CD8-positive, alpha-beta memory T cell (primary cell): Measurements from ENCODE around the gene CYP26B1. TPM values are rescaled to one million over a fixed set of nuclear protein-coding genes. Genes with fewer than 3 reads are reported as not detected.

Source experiments
- CTCF ChIA-PET: fragments of 350-600 bp; sonication (Branson Sonifier 250); formaldehyde crosslinking; loops from one replicate; lab custom pipeline; 2021; ENCODE audit warnings: antibody characterized with exemption; lab: Charles Lee
- POLR2A ChIA-PET: fragments of 350-600 bp; sonication (Branson Sonifier 250); formaldehyde crosslinking; loops from one replicate; lab custom pipeline; 2021; ENCODE audit warnings: antibody characterized with exemption; lab: Charles Lee
- DNase-seq, 5 donors: peaks; one replicate each; pipeline versions ENCODE4 v3.0.0 to v3.0.0-alpha.2; 2020 to 2022; ENCODE audit warnings: mixed read lengths in 1 of 5
- H3K27ac ChIP-seq: one replicate; pipeline ENCODE4 v1.7.0; 2013; ENCODE audit warnings: low read depth, mild to moderate bottlenecking, low read length, moderate library complexity
- H3K27me3 ChIP-seq: 2 replicates; pipeline ENCODE4 v1.7.0; 2013; ENCODE audit warnings: low read length, mild to moderate bottlenecking; ENCODE audit not compliant: insufficient read depth, poor library complexity, severe bottlenecking
- H3K36me3 ChIP-seq: 2 replicates; pipeline ENCODE4 v1.7.0; 2013; ENCODE audit warnings: mild to moderate bottlenecking, low read length, moderate library complexity; ENCODE audit not compliant: insufficient read depth
- H3K4me1 ChIP-seq: 2 replicates; pipeline ENCODE4 v1.7.0; 2013; ENCODE audit warnings: mild to moderate bottlenecking, low read length, moderate library complexity; ENCODE audit not compliant: insufficient read depth
- H3K4me3 ChIP-seq: 2 replicates; pipeline ENCODE4 v1.7.0; 2013; ENCODE audit warnings: mild to moderate bottlenecking, low read length
- H3K9me3 ChIP-seq: 2 replicates; pipeline ENCODE4 v1.7.0; 2013; ENCODE audit warnings: mild to moderate bottlenecking, low read length
- H3K27ac Mint-ChIP-seq, 8 donors: one replicate each; pipeline ENCODE4 v1.8.0; 2020 to 2021; ENCODE audit warnings: mixed read lengths in 8 of 8, mild to moderate bottlenecking in 6 of 8, inconsistent platforms in 3 of 8, moderate library complexity in 3 of 8
- H3K27me3 Mint-ChIP-seq, 2 donors: one replicate each; pipeline ENCODE4 v1.8.0; 2020 to 2021; ENCODE audit warnings: mixed read lengths in 2 of 2, mild to moderate bottlenecking in 1 of 2, moderate library complexity in 1 of 2
- H3K36me3 Mint-ChIP-seq, 3 donors: one replicate each; pipeline ENCODE4 v1.8.0; 2020 to 2021; ENCODE audit warnings: mixed read lengths in 3 of 3, inconsistent platforms in 1 of 3, mild to moderate bottlenecking in 1 of 3
- H3K4me1 Mint-ChIP-seq, 3 donors: one replicate each; pipeline ENCODE4 v1.8.0; 2020 to 2021; ENCODE audit warnings: mixed read lengths in 3 of 3, inconsistent platforms in 1 of 3, mild to moderate bottlenecking in 1 of 3
- H3K4me3 Mint-ChIP-seq, 7 donors: one replicate each; pipeline ENCODE4 v1.8.0; 2020 to 2021; ENCODE audit warnings: mixed read lengths in 7 of 7, mild to moderate bottlenecking in 6 of 7, moderate library complexity in 4 of 7, inconsistent platforms in 2 of 7
- H3K9me3 Mint-ChIP-seq, 5 donors: one replicate each; pipeline ENCODE4 v1.8.0; 2020 to 2022; ENCODE audit warnings: mixed read lengths in 5 of 5, mild to moderate bottlenecking in 3 of 5, moderate library complexity in 2 of 5, inconsistent platforms in 1 of 5
- polyA plus RNA-seq: library from polyadenylated mRNA; unstranded; fragments of 300-500 nt; fragmentation: Illumina TruSeq; gene quantifications from one replicate; pipeline ENCODE4 v1.2.3, GENCODE V29; 2021
- total RNA-seq, 2 experiments: library from RNA; stranded (reverse); gene quantifications; one replicate each; pipeline ENCODE4 v1.2.3, GENCODE V29; 2021

CYP26B1 gene
- total and polyA plus RNA-seq, 3 experiments from 2014 or later: not detected

DNA sequence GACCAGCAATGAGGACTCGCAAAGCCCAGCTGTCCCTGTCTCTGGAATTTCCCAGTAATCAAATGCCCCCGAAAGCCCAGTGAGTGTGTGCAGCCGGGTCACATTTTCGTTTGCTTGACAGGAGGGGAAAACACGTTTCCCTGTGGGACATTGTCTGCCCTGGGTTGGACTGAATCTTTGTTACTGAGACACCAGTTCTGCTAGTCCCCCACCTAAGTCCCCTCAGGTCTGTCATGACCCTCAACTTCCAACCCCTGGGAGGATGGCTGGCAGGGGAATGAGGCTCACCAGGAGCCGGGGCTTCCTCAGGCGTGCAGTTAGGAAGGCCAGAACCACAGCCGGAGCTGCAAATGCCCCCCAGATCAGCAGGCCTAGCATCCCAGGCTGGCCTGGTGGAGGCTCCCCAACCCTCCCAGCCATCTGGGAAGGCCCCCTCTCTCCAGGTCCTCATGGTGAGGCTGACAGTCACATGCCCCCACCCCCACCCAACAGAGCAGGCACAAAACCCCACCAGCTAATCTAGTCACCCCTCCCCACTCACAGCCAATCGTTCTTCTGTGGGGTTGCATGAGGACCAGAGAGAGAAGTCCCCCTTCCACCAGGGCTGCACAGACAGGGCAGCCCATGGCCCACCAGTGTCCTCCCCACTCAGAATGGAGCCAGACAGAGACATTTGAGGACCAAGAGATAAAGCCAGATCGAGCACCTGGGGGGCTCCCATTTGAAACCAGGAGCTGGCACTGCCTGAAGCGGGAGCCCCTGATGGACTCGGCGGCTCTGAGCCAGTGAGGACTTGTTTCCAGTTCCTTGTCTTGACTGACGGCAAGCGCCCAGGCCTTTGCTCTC lies 33.6 kb downstream of the CYP26B1 start:
- Histone ChIP-seq H3K27ac (no peak overlapping the region), H3K36me3 (no peaks in the 10 kb centered on the region), H3K4me3 (no peak overlapping the region), H3K27me3 (no peaks in the 10 kb centered on the region), H3K4me1 (no peaks in the 10 kb centered on the region), H3K9me3 (no peaks in the 10 kb centered on the region)
- ChIA-PET CTCF (interaction anchor here (1.2 kb wide), 1 partner anchor 23 kb away, joined by 3 read pairs; no protein-coding TSS in a partner anchor), POLR2A (no interaction called here)
- Mint-ChIP-seq H3K27ac (no peak overlapping the region), H3K4me1 (no peaks in the 10 kb centered on the region), H3K9me3 (peaks cover 0 to 2% (median 0%) of the 10 kb centered on the region in 5 donors), H3K4me3 (no peak overlapping the region), H3K36me3 (no peaks in the 10 kb centered on the region), H3K27me3 (peaks cover 6 to 13% of the 10 kb centered on the region in 2 donors)
- DNase-seq: no peak

DNA sequence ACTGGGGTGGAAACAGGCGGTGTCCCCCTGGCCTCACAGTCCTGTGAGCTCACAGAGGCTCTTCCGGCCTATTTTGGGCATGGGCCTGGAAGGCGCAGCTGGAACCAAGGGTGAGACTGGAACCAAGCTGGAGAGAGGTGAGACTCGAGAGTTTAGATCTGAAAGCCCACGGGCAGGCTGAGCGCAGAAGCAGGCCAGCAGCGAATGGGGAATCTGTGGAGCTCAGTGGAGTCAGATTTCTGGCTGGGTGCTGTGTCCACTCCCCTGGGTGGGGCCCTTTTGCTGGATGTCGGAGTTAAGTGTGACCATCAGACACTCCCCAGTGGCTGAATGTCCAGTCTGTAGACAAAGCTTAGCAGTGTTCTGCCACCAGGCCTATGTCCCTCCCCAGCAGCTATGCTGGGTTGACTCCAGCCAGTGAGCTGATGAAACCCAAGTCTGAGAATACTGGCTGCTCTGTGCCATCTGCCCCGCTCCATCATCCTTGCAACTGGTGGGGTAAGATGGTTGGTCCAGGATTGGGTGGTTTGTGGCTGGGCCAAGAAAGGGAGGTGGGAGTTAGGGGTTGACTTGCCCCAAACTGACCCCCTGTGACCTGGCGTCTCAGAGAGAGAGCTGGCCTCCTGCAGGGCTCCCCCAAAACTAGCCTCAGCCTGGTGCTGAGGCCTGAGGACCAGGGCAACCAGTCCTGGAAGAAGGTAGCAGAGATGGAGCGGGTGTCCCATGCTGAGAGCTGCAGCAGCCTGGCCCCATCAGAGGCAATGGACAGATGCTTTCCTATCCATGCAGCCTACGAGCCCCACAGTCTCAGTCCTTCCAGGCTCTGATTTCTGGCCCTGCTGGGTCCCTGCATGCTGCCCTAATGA lies 34.4 kb downstream of the CYP26B1 start:
- Histone ChIP-seq H3K27ac (no peak overlapping the region), H3K9me3 (no peaks in the 10 kb centered on the region), H3K27me3 (no peaks in the 10 kb centered on the region), H3K36me3 (no peaks in the 10 kb centered on the region), H3K4me3 (no peak overlapping the region), H3K4me1 (no peaks in the 10 kb centered on the region)
- Mint-ChIP-seq H3K4me1 (no peaks in the 10 kb centered on the region), H3K27ac (no peak overlapping the region), H3K27me3 (peaks cover 6 to 13% of the 10 kb centered on the region in 2 donors), H3K9me3 (peaks cover 0 to 2% (median 0%) of the 10 kb centered on the region in 5 donors), H3K36me3 (no peaks in the 10 kb centered on the region), H3K4me3 (no peak overlapping the region)
- POLR2A ChIA-PET: no interaction called here
- no peak for DNase-seq
- CTCF ChIA-PET: no interaction called here

DNA sequence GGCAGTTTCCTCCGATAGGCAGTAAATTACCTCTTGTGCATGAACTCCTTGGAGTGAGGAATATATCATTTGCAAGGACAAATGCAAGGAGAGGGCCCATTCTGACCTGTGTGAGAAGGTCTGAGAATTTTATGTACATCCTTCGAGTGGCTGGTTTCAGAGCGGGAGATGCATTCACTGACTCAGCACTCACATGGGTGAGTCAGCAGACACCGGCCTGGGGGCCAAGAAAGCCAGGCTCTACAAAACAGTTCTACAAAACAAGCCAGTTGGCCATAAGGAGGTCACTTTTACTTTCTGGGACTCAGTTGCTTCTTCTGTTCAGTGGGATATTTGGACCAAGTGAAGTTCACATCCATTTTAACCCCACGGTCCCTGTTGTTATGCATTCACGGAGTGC lies 35.3 kb downstream of the CYP26B1 start:
- H3K9me3 Mint-ChIP-seq: peaks cover 0 to 2% (median 0%) of the 10 kb centered on the region in 5 donors
- CTCF ChIA-PET: interaction anchor here (0.7 kb wide), 1 partner anchor 10 kb away, joined by 3 read pairs; no protein-coding TSS in a partner anchor
- no peaks in the 10 kb centered on the region for H3K36me3 Mint-ChIP-seq
- no peak for DNase-seq
- Histone ChIP-seq H3K27me3 (no peaks in the 10 kb centered on the region), H3K4me1 (no peaks in the 10 kb centered on the region), H3K4me3 (no peak overlapping the region), H3K9me3 (no peaks in the 10 kb centered on the region), H3K27ac (no peak overlapping the region), H3K36me3 (no peaks in the 10 kb centered on the region)
- H3K27ac Mint-ChIP-seq: no peak overlapping the region
- peaks cover 6 to 9% of the 10 kb centered on the region in 2 donors for H3K27me3 Mint-ChIP-seq
- POLR2A ChIA-PET: no interaction called here
- no peaks in the 10 kb centered on the region for H3K4me1 Mint-ChIP-seq
- no peak overlapping the region for H3K4me3 Mint-ChIP-seq

DNA sequence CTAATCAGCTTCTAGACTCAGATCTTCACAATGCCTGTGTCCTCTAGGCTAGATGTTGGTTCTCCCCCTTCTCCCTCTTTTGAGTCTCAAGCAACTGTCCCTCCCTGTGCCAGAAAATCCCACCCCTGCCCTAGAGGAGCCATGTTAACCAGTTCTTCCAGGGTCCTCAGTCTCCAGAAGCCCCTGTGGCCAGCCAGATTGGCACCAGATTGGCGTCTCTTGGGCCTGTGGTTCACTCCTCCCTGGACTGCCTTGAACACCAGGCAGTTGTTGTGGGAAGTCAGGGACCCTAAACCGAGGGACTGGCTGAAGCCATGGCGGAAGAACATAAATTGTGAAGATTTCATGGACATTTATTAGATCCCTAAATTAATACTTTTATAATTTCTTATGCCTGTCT lies 36.6 kb downstream of the CYP26B1 start:
- POLR2A ChIA-PET: no interaction called here

DNA sequence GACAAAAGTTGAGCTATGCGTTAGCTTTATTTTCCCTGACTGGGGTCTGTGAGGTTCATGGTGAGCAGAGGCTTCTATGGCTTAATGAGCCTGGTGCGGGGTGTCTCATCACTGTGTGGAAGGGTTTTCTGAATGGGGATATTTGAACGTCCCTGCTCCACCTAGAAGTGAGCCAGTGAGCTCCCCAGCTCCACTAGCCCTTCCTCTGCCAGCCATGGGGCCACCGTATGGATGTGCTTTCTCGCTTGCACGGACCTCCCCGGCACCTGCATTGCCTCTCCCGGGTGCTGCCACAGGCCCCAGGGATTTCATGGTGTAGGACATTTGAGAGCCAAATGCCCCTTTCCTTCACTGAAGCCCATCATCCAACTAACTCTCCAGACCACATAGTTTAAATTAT lies 37.8 kb downstream of the CYP26B1 start:
- no peak overlapping the region for H3K4me3 ChIP-seq
- CTCF ChIA-PET: no interaction called here
- no peaks in the 10 kb centered on the region for H3K36me3 ChIP-seq
- no peaks in the 10 kb centered on the region for H3K9me3 Mint-ChIP-seq
- H3K4me1 ChIP-seq: no peaks in the 10 kb centered on the region
- H3K4me1 Mint-ChIP-seq: no peaks in the 10 kb centered on the region
- no peaks in the 10 kb centered on the region for H3K27me3 ChIP-seq
- H3K4me3 Mint-ChIP-seq: no peak overlapping the region
- DNase-seq: no peak
- H3K27ac Mint-ChIP-seq: no peak overlapping the region
- POLR2A ChIA-PET: no interaction called here
- peaks cover 2 to 18% of the 10 kb centered on the region in 2 donors for H3K27me3 Mint-ChIP-seq
- no peak overlapping the region for H3K27ac ChIP-seq
- H3K9me3 ChIP-seq: no peaks in the 10 kb centered on the region
- H3K36me3 Mint-ChIP-seq: no peaks in the 10 kb centered on the region

More for the DNA sequence above, 36.6 kb downstream of the CYP26B1 start:
- no peak overlapping the region for H3K4me3 Mint-ChIP-seq
- peaks cover 2 to 10% of the 10 kb centered on the region in 2 donors for H3K27me3 Mint-ChIP-seq
- no peaks in the 10 kb centered on the region for H3K27me3 ChIP-seq
- DNase-seq: no peak
- CTCF ChIA-PET: no interaction called here
- no peaks in the 10 kb centered on the region for H3K4me1 ChIP-seq
- H3K4me1 Mint-ChIP-seq: no peaks in the 10 kb centered on the region
- no peaks in the 10 kb centered on the region for H3K36me3 ChIP-seq
- H3K27ac Mint-ChIP-seq: peak overlapping the region in 1 of 8 donors; percentile 58
- H3K4me3 ChIP-seq: no peak overlapping the region
- H3K9me3 Mint-ChIP-seq: peaks cover 0 to 2% (median 0%) of the 10 kb centered on the region in 5 donors
- no peak overlapping the region for H3K27ac ChIP-seq
- H3K36me3 Mint-ChIP-seq: no peaks in the 10 kb centered on the region
- H3K9me3 ChIP-seq: no peaks in the 10 kb centered on the region

DNA sequence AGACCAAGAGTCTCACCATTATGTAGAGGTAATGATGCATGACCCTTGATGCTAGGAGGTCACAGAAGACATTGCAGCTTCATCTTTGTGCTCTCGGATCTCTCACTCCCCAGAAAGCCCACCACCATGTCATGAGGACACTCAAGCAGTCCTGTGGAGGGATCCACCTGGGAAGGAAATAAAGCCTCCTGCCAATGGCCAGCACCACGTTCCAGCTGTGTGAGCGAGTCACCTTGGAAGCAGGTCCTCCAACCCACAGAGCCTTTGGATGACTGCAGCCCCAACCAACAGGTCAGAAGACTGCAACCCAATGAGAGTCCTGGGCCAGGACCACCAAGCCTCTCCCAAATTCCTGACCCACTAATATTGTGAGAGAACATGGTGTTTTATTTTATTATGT lies 38.4 kb downstream of the CYP26B1 start:
- no peaks in the 10 kb centered on the region for H3K36me3 ChIP-seq
- no peak for DNase-seq
- CTCF ChIA-PET: no interaction called here
- H3K9me3 ChIP-seq: no peaks in the 10 kb centered on the region
- Mint-ChIP-seq H3K4me1 (no peaks in the 10 kb centered on the region), H3K36me3 (no peaks in the 10 kb centered on the region), H3K4me3 (no peak overlapping the region), H3K27me3 (peaks cover 2 to 18% of the 10 kb centered on the region in 2 donors), H3K9me3 (no peaks in the 10 kb centered on the region), H3K27ac (no peak overlapping the region)
- H3K4me1 ChIP-seq: no peaks in the 10 kb centered on the region
- H3K27me3 ChIP-seq: no peaks in the 10 kb centered on the region
- POLR2A ChIA-PET: no interaction called here
- H3K27ac ChIP-seq: no peak overlapping the region
- H3K4me3 ChIP-seq: no peak overlapping the region

DNA sequence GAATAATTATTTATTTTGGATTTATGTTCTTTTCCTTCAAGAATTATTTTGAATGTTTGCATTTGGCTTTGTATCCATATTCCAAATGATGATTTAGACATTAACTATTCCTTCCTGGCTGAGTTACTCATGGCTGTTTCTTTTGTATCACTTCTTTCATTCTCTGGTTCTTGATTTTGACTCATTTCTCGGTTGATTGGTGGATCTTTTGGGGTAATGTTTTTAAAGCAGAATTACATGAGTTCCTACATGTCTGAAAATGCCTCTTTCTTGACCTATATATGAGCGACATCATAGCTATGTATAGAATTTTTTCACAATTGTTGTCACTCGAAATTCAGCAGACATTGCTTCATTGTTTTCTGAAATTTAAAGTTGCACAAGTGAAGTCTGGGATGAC lies 39.5 kb downstream of the CYP26B1 start:
- DNase-seq: no peak
- no peak overlapping the region for H3K27ac ChIP-seq
- Mint-ChIP-seq H3K9me3 (no peaks in the 10 kb centered on the region), H3K27ac (no peak overlapping the region), H3K4me3 (no peak overlapping the region), H3K27me3 (peaks cover 6 to 21% of the 10 kb centered on the region in 2 donors), H3K36me3 (no peaks in the 10 kb centered on the region), H3K4me1 (no peaks in the 10 kb centered on the region)
- no peaks in the 10 kb centered on the region for H3K27me3 ChIP-seq
- no peak overlapping the region for H3K4me3 ChIP-seq
- CTCF ChIA-PET: no interaction called here
- H3K9me3 ChIP-seq: no peaks in the 10 kb centered on the region
- H3K4me1 ChIP-seq: no peaks in the 10 kb centered on the region
- POLR2A ChIA-PET: no interaction called here
- H3K36me3 ChIP-seq: no peaks in the 10 kb centered on the region

DNA sequence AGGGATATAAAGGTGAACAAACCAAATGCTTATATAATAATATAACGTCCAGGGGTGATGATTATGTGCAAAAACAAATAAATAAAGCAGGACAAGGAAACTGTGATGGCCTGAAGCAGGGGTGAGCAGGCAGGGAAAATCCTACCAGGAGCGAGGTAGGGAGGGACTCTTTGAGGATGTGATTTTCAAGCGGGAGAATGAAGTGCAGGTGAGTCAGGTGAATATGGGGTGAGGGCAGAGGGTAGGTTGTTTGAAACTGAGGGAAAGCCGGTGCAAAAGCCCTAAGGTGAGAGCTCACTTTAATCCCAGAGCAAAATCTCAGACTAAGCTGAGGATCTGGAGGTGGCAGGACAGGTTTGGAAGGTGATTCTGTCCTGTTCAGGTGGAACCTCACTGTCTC lies 40.7 kb downstream of the CYP26B1 start:
- Mint-ChIP-seq H3K4me1 (no peaks in the 10 kb centered on the region), H3K27ac (no peak overlapping the region), H3K9me3 (no peaks in the 10 kb centered on the region), H3K36me3 (no peaks in the 10 kb centered on the region), H3K27me3 (peaks cover 5 to 26% of the 10 kb centered on the region in 2 donors), H3K4me3 (no peak overlapping the region)
- H3K4me1 ChIP-seq: no peaks in the 10 kb centered on the region
- ChIA-PET CTCF (no interaction called here), POLR2A (no interaction called here)
- no peak overlapping the region for H3K4me3 ChIP-seq
- H3K36me3 ChIP-seq: no peaks in the 10 kb centered on the region
- H3K27me3 ChIP-seq: no peaks in the 10 kb centered on the region
- H3K9me3 ChIP-seq: no peaks in the 10 kb centered on the region
- H3K27ac ChIP-seq: no peak overlapping the region
- no peak for DNase-seq
